PFSK-1 (cell line): ENCODE data around the gene C1orf185.

Experiments used
- POLR2AphosphoS5 ChIP-seq: IDR thresholded peaks from 2 replicates; pipeline ENCODE4 v1.6.1; 2012; ENCODE audit warnings: low read depth, mild to moderate bottlenecking, control low read depth, low read length, moderate library complexity
- SIN3A ChIP-seq: IDR thresholded peaks from 2 replicates; pipeline ENCODE4 v1.6.1; 2012; ENCODE audit warnings: mild to moderate bottlenecking, low read length, moderate library complexity, borderline replicate concordance; ENCODE audit not compliant: insufficient read depth
- TF ChIP-seq, protein P1 (sequence below), 2 experiments: IDR thresholded peaks; 2 replicates each; pipeline versions ENCODE4 v1.6.1 to v1.8.0; 2011 to 2012; ENCODE audit warnings: low read depth in 2 of 2, low read length in 2 of 2, control low read depth in 1 of 2, inconsistent platforms in 1 of 2, mild to moderate bottlenecking in 1 of 2, moderate library complexity in 1 of 2; ENCODE audit not compliant: insufficient read depth in 1 of 2

DNA sequence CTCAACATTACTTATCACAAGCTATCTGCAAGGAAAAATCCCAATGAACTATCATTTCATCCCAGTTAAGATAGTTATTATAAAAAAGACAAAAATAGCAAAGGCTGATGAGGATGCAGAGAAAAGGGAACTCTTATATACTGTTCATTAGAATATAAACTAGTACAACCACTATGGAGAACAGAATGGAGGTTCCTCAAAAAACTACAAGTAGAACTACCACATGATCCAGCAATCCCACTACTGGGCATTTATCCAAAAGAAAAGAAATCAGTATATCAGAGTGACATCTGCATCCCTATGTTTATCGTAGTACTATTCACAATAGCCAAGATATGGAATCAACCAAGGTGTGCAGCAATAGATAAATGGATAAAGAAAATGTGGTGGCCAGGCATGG is 4.9 kb upstream of the C1orf185 start:
- TF ChIP-seq POLR2AphosphoS5 (no peak), SIN3A (no peak)
- TF ChIP-seq, protein P1, sequence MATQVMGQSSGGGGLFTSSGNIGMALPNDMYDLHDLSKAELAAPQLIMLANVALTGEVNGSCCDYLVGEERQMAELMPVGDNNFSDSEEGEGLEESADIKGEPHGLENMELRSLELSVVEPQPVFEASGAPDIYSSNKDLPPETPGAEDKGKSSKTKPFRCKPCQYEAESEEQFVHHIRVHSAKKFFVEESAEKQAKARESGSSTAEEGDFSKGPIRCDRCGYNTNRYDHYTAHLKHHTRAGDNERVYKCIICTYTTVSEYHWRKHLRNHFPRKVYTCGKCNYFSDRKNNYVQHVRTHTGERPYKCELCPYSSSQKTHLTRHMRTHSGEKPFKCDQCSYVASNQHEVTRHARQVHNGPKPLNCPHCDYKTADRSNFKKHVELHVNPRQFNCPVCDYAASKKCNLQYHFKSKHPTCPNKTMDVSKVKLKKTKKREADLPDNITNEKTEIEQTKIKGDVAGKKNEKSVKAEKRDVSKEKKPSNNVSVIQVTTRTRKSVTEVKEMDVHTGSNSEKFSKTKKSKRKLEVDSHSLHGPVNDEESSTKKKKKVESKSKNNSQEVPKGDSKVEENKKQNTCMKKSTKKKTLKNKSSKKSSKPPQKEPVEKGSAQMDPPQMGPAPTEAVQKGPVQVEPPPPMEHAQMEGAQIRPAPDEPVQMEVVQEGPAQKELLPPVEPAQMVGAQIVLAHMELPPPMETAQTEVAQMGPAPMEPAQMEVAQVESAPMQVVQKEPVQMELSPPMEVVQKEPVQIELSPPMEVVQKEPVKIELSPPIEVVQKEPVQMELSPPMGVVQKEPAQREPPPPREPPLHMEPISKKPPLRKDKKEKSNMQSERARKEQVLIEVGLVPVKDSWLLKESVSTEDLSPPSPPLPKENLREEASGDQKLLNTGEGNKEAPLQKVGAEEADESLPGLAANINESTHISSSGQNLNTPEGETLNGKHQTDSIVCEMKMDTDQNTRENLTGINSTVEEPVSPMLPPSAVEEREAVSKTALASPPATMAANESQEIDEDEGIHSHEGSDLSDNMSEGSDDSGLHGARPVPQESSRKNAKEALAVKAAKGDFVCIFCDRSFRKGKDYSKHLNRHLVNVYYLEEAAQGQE (IDR thresholded peaks at IDR 0.05; ENCODE audit: insufficient read depth in 1 of 2, low read depth in 2 of 2, low read length in 2 of 2), result no peak
